NCI-H1092 (cell line): ENCODE measurements around the gene OR2T34.
"Not testable (repeated sequence)": the region's sequence is repeated elsewhere in the genome, so short reads cannot be mapped to it uniquely, and the experiment has no call there.

ENCODE experiments used
- DNase-seq: peaks from one replicate; lab custom pipeline; 2025; lab: John Stamatoyannopoulos, UW

The OR2T34 gene

DNA sequence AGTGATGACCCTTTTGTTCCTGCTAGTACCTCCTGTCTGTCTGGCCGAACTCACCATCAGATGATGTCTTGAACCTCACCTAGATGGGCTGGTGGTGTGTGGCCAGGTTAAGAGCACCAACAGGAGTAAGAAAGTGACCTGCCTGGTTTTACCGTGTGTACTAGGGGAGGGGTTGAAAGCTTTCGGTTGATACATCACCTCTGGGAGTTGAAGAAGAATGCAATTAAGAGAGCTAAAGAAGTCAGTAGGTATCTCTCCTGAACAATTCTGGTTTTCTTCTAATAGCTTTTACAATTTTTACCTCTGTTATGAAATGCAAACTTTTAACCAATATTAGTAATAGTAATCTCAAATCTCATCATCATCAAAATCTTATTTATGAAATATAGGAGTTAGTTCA, 11.9 kb downstream of the OR2T34 start, which contains the start of gene OR2T29:
OR2T29 (minus strand) TSS at position 101 of the 400 bp plus-strand sequence. CDS start 3,281 bp downstream, outside the sequence.
- DNase-seq, result not testable (repeated sequence)

DNA sequence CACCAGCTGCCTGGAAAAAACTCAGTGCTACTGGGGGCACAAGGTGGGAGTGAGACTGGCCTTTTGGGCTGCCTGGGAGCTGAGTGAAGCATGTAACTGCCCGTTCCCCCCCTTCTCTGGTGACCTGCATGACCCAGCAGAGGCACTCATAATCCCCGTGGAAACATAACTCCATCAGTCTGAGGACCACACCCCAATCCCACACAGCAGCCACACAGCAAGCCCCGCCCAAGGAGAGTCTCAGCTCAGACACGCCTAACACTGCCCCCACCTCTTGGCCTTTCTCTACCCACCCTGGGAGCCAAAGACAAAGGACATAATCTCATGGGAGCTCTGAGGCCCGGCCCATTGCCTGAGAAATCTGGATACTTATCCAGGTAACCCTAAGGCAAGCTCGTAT, 23.5 kb downstream of the OR2T34 start:
- not testable (repeated sequence) for DNase-seq

DNA sequence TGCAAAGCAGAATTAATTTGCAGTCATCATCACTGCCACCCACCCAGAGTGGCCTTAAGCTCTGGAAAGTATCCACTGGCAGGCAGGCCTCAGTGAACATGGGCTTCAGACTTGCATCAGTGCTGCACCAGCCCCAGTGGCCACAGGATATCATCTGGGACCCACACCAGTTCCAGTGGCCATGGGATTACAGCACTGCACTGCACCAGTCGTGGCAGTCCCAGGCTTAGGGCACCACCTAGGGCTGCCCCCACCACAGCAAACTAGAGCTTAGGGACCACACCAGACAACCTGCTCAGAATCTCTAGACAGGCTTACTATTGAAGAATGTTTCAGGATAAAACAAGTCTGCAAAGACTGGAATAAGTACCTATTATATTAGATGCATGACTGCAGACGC, 27.2 kb downstream of the OR2T34 start:
- DNase-seq, result not testable (repeated sequence)

DNA sequence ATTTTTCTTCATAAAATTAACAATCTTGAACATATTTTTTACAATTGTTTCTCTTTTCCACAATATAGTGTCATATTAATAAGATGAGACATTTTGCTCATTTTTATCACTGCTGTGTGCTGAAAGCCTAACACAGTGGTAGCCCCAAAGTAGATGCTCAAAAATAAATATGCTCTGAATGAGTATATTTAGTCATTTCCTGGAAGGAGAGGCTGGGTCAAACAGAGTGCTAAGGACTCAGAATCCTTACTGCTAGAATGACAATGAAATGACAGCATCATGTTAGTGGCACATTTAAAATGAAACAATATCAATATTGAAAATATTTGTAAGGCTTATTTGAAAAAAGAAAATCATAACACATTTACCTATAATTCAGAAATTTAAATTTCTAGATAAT, 37.1 kb downstream of the OR2T34 start:
- not testable (repeated sequence) for DNase-seq
